ENCODE data around the gene ZNF467.

Gene ZNF467

DNA sequence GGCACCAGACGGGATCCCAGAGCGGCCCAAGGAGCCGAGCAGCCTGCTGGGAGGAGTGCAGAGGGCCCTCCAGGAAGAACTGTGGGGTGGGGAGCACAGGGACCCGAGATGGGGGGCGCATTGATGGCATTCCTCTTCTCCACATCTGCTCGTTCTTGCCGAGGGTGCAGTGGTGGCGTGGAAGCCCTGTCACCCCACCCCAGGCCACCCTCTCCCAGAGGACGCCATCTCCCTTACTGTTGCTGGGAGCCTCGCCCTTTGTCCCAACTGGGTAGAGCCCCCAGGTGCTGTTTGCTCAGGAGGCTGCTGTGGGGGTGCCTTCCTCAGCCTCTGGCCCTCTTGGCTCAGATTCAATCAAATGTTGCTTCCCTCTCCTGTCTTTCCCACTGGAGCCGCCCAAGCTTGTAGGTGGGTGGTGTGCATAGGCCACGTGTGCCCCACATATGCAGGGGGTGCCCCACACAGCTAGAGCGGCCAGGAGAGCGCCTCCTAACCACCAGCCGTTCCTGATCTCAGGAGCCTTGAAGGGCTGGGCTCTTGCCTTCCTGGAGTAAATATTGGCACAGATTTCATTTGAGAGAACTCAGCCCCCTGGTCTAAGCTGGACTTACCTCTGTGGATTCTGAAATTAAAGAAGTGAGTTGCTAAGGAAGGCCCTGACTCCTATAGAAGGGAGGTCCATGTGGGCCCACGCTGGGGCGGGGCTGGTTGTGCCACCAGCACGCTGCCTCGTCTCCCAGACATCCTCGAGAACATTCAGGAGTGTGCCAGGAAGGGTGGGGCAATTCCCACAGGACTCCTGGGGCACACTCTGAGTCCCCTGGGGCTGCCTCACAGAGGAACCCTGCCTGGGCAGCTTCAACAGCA is 39.2 kb downstream of the ZNF467 start:
- no peak overlapping the region for H3K27ac Mint-ChIP-seq
- H3K4me1 Mint-ChIP-seq, result peaks cover 12% of the 10 kb centered on the region
- H3K27me3 Mint-ChIP-seq, result peaks cover 6% of the 10 kb centered on the region
- no peaks in the 10 kb centered on the region for H3K9me3 Mint-ChIP-seq
- H3K36me3 Mint-ChIP-seq, result no peaks in the 10 kb centered on the region
- no peak overlapping the region for H3K4me3 Mint-ChIP-seq

- Mint-ChIP-seq H3K4me3 (no peak overlapping the region), H3K36me3 (no peaks in the 10 kb centered on the region), H3K27me3 (peaks cover 5% of the 10 kb centered on the region), H3K4me1 (peaks cover 12% of the 10 kb centered on the region), H3K27ac (no peak overlapping the region), H3K9me3 (no peaks in the 10 kb centered on the region)
Observed at GRCh38 chr7:149733131-149733923, 40.1 kb downstream of the ZNF467 start.

DNA sequence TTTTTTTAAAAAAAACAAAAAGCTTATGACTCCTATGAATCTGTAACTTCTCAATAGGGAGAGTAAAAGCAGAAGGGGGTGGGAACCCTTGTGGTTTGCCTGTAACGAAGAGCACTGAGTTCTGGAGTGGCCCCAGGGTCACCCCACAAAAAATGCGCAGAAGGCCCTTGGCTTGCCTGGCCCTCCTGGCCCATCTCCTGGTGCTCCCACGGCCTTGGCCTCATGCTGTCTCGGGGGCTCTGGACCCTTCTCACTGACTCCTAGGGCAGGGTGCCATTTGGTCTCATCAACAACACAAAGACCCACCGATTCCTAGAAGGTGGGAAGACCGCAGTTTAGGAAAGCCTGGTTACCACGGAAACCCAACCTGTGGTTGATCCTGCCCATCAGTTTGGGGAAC is 40.8 kb downstream of the ZNF467 start:
- Mint-ChIP-seq H3K27ac (no peak overlapping the region), H3K36me3 (no peaks in the 10 kb centered on the region), H3K27me3 (peaks cover 3% of the 10 kb centered on the region), H3K4me3 (no peak overlapping the region), H3K9me3 (no peaks in the 10 kb centered on the region), H3K4me1 (peaks cover 12% of the 10 kb centered on the region)

DNA sequence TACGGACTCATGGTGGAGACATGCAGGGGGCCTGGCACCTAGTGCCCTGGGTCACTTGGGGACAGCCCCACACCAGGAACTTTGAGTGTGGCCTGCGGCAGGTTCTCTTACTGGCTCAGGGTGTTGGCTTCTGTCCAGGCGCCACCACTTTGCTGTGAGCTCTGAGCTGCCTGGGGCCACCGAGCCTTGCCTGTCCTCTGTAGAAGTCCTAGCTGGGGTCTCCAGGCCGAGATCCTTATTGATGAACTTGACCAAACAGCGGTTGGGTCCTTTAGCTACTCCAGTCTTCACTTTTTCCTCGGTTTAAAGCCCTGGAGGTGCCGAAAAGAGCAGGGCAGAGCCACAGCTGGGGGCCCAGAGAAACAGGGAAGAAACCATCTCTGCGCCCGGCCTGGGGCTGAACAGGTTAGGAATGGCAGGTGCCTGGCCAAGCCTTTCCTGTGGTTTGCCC is 41.3 kb downstream of the ZNF467 start:
- Mint-ChIP-seq H3K4me1 (peaks cover 12% of the 10 kb centered on the region), H3K4me3 (no peak overlapping the region), H3K36me3 (peaks cover 2% of the 10 kb centered on the region), H3K27ac (no peak overlapping the region), H3K27me3 (peaks cover 1% of the 10 kb centered on the region), H3K9me3 (no peaks in the 10 kb centered on the region)

DNA sequence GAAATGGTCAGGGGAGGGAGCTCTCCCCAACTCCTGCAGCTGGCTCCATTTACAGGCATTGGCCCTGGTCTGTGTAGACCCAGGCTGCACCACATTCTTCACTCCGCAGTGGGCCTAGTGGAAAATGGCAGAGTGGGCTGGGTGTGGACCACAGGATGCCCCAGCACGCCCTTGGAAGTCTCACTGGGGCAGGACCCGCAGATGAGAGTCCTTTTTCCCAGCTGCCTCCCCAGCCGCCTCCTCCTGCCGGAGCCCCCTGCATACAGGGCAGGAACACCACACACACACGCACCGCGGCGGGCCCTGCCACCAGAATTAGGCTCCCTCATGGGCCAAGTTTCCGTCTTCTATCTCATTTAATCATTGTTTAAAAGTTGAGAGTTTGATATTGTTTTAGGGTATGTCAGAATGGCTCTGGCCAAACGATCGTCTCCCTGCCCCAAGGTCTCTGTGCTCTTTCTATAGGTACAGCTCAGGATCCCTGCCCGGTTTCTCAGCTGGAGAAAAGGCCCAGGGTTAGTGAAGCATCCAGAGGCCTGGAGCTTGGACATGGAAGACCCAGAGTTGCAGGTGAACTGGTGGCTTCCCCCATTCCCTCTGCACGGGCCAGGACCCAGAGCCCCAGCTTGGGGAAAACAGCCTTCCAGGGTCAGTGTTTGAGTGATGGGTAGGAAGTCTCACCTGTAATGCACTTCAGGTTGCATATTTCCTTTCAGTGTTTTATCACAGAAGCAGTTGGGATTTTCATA is 42.0 kb downstream of the ZNF467 start:
- Mint-ChIP-seq H3K9me3 (no peaks in the 10 kb centered on the region), H3K27me3 (no peaks in the 10 kb centered on the region), H3K36me3 (peaks cover 2% of the 10 kb centered on the region), H3K27ac (no peak overlapping the region), H3K4me1 (peaks cover 9% of the 10 kb centered on the region), H3K4me3 (no peak overlapping the region)

DNA sequence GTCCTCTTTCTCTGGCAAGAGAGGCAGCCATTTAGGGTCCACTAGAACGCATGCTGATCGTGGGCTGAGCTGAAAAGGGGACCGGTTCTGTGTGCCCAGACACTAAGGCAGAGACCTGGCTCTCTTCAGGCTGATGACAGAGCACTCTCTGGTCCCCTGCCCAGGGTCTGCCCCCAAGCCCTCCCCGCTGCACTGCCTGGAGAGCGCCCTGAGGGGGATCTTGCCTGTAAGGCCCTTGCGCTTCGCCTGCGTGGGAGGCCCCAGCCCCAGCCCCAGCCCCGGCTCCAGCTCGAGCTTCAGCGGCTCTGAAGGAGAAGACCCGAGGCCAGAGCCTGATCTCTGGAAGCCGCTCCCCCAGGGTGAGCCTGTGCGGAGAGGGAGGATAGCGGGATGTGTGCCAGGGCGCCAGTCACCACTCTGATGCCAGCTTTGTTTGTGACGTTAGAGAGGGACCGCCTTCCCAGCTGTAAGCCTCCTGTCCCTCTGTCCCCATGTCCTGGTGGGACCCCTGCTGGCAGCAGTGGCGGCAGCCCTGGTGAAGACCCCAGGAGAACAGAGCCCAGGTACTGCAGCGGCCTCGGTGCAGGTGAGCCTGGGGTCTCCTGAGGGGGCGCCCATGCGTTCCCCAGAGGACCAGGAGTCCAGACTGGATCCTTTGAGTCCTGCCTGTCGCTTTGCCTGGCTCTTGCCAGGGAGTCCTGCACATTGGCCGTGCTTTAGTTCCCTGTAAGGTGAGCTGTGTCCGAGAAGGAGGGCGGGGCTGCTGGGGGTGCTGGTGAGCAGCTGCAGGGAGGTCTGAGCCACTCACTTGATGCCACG is 43.2 kb downstream of the ZNF467 start:
- no peaks in the 10 kb centered on the region for H3K9me3 Mint-ChIP-seq
- no peak overlapping the region for H3K4me3 Mint-ChIP-seq
- no peak overlapping the region for H3K27ac Mint-ChIP-seq
- H3K36me3 Mint-ChIP-seq, result peaks cover 2% of the 10 kb centered on the region
- no peaks in the 10 kb centered on the region for H3K4me1 Mint-ChIP-seq
- no peaks in the 10 kb centered on the region for H3K27me3 Mint-ChIP-seq

GRCh38 chr7:149729586-149729982 is 43.8 kb downstream of the ZNF467 start:
- Mint-ChIP-seq H3K9me3 (no peaks in the 10 kb centered on the region), H3K27me3 (no peaks in the 10 kb centered on the region), H3K4me3 (no peak overlapping the region), H3K36me3 (peaks cover 2% of the 10 kb centered on the region), H3K27ac (no peak overlapping the region), H3K4me1 (no peaks in the 10 kb centered on the region)

DNA sequence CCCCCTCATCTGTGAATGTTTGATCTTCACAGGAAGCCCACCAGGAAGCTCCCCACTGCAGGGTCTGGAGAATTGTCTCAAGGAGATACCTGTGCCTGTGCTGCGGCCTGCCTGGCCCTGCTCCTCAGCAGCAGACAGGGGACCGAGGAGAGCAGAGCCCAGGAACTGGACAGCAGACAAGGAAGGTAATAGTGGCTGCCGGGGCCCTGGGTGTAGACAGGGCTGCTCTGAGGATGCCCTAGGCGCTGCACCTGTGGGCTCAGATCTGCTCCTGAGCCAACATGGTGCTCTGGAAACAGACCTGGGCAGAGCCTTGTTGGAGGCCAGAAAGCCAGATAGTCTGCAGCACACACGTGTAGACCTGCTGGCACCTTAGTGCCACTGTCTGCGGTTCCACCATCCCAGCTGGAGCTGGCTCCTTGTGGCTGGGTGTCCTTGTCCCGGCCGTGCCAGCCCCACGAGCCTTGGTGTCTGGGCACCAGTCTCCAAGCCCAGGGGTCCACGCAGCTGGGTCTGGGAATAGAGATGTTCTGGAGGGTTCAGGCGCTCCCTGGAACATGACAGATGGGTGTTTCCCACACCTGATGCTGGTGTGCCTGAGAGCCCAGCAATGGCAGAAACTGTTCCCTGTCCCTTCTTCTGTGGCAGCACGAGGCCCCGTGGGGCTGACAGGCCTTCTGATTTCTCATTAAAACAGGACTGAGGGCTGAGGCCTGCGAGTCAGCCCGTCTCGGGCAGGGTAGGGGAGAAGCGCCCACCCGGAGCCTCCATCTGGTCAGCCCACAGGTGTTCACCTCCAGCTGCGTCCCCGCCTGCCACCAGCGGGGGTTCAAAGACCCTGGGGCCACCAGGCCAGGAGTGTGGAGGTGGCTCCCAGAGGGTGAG is 44.7 kb downstream of the ZNF467 start:
- no peaks in the 10 kb centered on the region for H3K27me3 Mint-ChIP-seq
- peaks cover 2% of the 10 kb centered on the region for H3K36me3 Mint-ChIP-seq
- no peaks in the 10 kb centered on the region for H3K4me1 Mint-ChIP-seq
- H3K4me3 Mint-ChIP-seq, result no peak overlapping the region
- H3K9me3 Mint-ChIP-seq, result no peaks in the 10 kb centered on the region
- H3K27ac Mint-ChIP-seq, result no peak overlapping the region

GRCh38 chr7:149727899-149728476 is 45.4 kb downstream of the ZNF467 start:
- Mint-ChIP-seq H3K9me3 (no peaks in the 10 kb centered on the region), H3K4me3 (no peak overlapping the region), H3K27me3 (no peaks in the 10 kb centered on the region), H3K27ac (no peak overlapping the region), H3K36me3 (peaks cover 2% of the 10 kb centered on the region), H3K4me1 (no peaks in the 10 kb centered on the region)

DNA sequence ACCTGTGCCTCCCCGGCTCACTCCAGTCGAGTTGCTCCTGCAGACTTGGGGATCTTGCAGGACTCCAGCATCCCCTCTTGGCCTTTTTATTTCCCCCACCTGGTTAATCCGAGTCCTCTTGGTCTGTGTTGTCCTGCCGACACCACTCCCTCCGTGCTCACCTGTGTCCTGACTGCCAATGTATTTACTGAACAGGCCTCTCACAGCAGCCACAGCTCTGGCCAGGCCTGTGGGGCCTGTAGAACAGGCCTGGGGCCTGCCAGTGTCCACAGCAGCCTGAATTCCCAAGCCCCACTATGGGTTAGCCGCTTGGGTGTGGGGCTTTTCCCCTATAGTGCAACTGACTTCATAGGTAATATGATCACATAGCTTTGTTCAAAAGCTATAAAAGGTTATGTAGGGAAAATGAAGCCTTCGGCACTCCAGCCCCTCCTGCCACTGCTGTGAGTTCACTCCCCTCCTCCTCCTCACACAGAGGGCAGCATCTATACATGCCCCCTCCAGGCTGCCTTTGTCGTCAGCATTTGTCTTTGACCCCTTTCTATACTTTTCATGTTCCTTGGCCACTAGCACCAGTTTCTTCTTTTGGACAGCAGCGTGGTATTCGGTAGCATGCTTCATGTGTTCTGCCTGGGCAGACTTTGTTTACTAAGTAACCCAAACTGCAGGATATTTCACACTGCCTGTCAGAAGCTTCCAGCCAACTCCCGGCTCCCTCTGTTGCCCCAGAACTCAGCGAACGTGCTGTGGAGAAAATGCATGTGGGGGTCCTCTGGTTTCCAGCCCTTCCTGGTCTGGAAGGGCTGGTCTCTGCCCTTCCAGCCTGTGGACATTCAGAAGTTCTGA is 46.1 kb downstream of the ZNF467 start:
- H3K4me1 Mint-ChIP-seq, result no peaks in the 10 kb centered on the region
- no peak overlapping the region for H3K4me3 Mint-ChIP-seq
- H3K27me3 Mint-ChIP-seq, result no peaks in the 10 kb centered on the region
- no peak overlapping the region for H3K27ac Mint-ChIP-seq
- H3K9me3 Mint-ChIP-seq, result no peaks in the 10 kb centered on the region
- H3K36me3 Mint-ChIP-seq, result peaks cover 2% of the 10 kb centered on the region

DNA sequence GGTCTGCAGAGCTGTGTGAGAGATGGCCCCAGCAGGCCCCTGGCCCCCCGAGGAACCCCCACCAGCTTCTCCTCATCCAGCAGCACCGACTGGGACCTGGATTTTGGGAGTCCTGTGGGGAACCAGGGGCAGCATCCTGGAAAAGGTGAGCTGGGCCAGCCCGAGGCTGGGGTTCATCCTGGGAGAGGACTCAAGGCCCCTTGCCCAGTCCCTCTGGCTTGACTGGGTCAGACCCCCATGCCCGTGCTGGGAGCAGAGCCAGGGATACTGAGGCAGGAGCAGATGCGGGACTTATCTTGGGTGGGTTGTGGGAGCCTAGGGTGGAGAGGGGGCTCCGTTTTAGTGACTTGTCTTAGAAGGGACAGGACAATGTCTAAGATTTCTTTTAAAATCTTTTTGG is 47.5 kb downstream of the ZNF467 start:
- peaks cover 2% of the 10 kb centered on the region for H3K36me3 Mint-ChIP-seq
- no peak overlapping the region for H3K4me3 Mint-ChIP-seq
- no peaks in the 10 kb centered on the region for H3K4me1 Mint-ChIP-seq
- H3K27ac Mint-ChIP-seq, result no peak overlapping the region
- no peaks in the 10 kb centered on the region for H3K9me3 Mint-ChIP-seq
- no peaks in the 10 kb centered on the region for H3K27me3 Mint-ChIP-seq

DNA sequence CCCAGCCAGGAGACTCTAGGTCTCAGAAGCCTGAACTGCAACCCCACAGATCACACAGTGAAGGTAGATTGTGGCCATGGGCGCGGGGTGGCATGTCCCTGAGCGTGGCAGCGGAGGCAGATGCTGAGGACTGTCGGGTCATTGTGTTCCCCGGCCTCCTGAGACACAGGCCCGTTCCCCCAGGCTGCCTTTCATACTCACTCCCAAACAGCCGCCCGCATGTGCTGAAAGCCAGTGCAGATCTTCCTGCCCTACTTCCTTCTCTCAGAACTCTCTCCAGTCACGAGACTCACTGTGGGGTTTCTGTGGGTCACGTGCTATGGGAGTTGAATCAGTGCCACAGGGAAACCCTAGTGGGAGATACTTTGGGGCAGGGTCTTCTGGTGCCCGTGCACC is 48.0 kb downstream of the ZNF467 start:
- H3K4me3 Mint-ChIP-seq, result no peak overlapping the region
- H3K9me3 Mint-ChIP-seq, result no peaks in the 10 kb centered on the region
- no peak overlapping the region for H3K27ac Mint-ChIP-seq
- peaks cover 2% of the 10 kb centered on the region for H3K36me3 Mint-ChIP-seq
- no peaks in the 10 kb centered on the region for H3K27me3 Mint-ChIP-seq
- no peaks in the 10 kb centered on the region for H3K4me1 Mint-ChIP-seq

DNA sequence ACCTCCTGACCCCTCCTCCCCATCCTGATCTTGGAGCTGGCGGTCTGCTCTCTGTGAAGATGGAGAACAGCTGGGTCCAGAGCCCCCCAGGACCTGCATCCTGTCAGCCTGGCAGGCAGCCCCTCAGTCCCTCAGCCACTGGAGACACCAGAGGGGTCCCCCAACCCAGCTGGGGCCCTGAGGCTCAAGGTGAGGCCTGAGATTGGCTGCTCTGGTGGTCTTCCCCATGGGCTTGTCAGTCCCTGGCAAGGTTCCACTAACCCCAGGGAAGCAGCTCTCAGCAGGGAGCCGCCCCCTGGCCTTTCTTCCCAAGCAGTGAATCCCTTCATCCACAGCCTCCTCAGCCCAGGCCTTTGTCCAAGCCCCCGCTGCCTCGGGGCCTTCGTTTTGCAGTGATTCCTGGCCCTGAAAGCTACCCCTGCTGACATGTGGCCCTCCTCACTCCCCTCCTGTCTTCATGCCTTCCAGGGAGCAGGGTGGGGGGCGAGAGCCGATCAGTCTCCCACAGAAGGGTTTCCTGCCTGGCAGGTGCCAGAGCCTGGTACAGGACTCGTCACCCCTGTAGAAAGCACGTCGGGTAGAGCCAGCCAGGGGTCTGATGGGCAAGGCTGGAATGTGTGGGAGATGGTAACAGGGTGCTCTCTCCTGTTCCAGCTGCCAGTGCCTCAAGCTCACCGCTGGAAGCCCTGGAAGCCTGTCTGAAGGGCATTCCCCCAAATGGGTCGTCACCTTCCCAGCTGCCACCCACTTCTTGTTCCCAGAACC is 48.5 kb downstream of the ZNF467 start:
- Mint-ChIP-seq H3K4me3 (no peak overlapping the region), H3K9me3 (no peaks in the 10 kb centered on the region), H3K27ac (no peak overlapping the region), H3K4me1 (no peaks in the 10 kb centered on the region), H3K27me3 (no peaks in the 10 kb centered on the region), H3K36me3 (peaks cover 2% of the 10 kb centered on the region)

Data from activated naive CD4-positive, alpha-beta T cell treated with anti-CD3 and anti-CD28 coated beads, Interleukin-2, amount 50 U/mL, for 24 hours (primary cell).